ENCODE data around the gene PABPN1.

PABPN1 gene

DNA sequence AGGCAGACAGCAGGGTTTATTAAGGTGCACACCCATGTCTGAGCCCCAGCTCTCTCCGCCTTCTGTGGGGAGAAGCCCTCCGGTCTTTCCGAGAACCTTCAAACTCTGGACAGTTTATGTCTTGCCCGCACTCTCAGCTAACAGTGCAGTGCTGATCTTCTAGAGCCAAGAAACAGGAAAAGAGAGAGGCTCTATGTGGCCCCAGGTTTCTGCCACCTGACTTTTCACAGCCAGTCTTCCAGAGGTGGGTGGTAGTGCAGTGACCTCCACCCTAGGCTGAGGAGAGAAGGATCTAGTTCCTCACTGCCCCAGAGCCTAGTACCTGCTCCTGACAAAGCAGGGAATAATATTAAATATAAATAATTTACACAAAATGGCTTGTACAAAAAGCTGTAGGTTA, 35.4 kb downstream of the PABPN1 start:
- Histone ChIP-seq H3K9me3 (ENCODE audit: low read length) (no peaks in the 10 kb centered on the region), H3K27ac (ENCODE audit: low read depth, low read length, poor library complexity, severe bottlenecking) (no peak overlapping the region), H2AFZ (ENCODE audit: low read length) (no peak overlapping the region), H3K4me2 (ENCODE audit: low read length) (no peak overlapping the region), H3K4me3 (ENCODE audit: low read depth, low read length, poor library complexity, severe bottlenecking) (no peak overlapping the region), H3K27me3 (ENCODE audit: insufficient read depth, low read length) (peaks cover 5% of the 10 kb centered on the region; the same call in 1 of the 2 replicates), H3K36me3 (ENCODE audit: insufficient read depth, low read length) (no peaks in the 10 kb centered on the region), H4K20me1 (ENCODE audit: insufficient read depth, low read length) (no peaks in the 10 kb centered on the region), H3K79me2 (ENCODE audit: insufficient read depth, low read length) (no peaks in the 10 kb centered on the region), H3F3A (ENCODE audit: insufficient read depth, low read length) (no peaks in the 10 kb centered on the region), H3K9me2 (ENCODE audit: low read depth, low read length) (no peaks in the 10 kb centered on the region), H3K4me1 (ENCODE audit: insufficient read depth, low read length, severe bottlenecking) (no peaks in the 10 kb centered on the region), H3K9ac (ENCODE audit: low read length) (no peak overlapping the region)
- TF ChIP-seq EZH2 (IDR thresholded peaks at IDR 0.05; ENCODE audit: borderline replicate concordance, low read length), result no peak
- TF ChIP-seq, protein P1, sequence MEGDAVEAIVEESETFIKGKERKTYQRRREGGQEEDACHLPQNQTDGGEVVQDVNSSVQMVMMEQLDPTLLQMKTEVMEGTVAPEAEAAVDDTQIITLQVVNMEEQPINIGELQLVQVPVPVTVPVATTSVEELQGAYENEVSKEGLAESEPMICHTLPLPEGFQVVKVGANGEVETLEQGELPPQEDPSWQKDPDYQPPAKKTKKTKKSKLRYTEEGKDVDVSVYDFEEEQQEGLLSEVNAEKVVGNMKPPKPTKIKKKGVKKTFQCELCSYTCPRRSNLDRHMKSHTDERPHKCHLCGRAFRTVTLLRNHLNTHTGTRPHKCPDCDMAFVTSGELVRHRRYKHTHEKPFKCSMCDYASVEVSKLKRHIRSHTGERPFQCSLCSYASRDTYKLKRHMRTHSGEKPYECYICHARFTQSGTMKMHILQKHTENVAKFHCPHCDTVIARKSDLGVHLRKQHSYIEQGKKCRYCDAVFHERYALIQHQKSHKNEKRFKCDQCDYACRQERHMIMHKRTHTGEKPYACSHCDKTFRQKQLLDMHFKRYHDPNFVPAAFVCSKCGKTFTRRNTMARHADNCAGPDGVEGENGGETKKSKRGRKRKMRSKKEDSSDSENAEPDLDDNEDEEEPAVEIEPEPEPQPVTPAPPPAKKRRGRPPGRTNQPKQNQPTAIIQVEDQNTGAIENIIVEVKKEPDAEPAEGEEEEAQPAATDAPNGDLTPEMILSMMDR (IDR thresholded peaks at IDR 0.05; ENCODE audit: low read length), result no peak

DNA sequence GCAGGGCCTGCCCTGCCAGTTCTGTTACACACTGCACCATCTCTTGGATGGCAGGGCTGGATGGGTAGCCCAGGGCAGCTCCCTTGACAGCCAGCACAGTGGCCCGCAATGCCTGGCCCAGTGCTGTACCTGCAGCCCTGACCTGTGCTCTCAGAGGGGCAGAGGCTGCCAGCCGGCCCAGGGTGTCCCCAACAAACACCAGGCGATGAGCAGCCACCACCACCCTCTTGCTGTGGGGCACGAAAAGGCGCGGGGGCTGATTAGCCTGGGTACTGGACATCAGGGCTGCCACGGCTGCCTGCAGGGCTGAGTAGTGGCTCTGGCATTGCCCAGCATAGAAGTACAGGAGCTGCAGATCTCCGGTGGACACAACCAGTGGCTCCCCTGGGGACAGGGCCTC, 36.0 kb downstream of the PABPN1 start:
- H3K27ac ChIP-seq (ENCODE audit: low read depth, low read length, poor library complexity, severe bottlenecking), result no peak overlapping the region
- H4K20me1 ChIP-seq (ENCODE audit: insufficient read depth, low read length), result no peaks in the 10 kb centered on the region
- H3K9ac ChIP-seq (ENCODE audit: low read length), result no peak overlapping the region
- H3K36me3 ChIP-seq (ENCODE audit: insufficient read depth, low read length), result no peaks in the 10 kb centered on the region
- H3K4me1 ChIP-seq (ENCODE audit: insufficient read depth, low read length, severe bottlenecking), result no peaks in the 10 kb centered on the region
- TF ChIP-seq EZH2 (IDR thresholded peaks at IDR 0.05; ENCODE audit: borderline replicate concordance, low read length), result no peak
- TF ChIP-seq, protein P1 (IDR thresholded peaks at IDR 0.05; ENCODE audit: low read length), result no peak
- no peaks in the 10 kb centered on the region for H3F3A ChIP-seq (ENCODE audit: insufficient read depth, low read length)
- no peak overlapping the region for H2AFZ ChIP-seq (ENCODE audit: low read length)
- H3K9me3 ChIP-seq (ENCODE audit: low read length), result no peaks in the 10 kb centered on the region
- H3K4me3 ChIP-seq (ENCODE audit: low read depth, low read length, poor library complexity, severe bottlenecking), result no peak overlapping the region
- peaks cover 5% of the 10 kb centered on the region; the same call in 1 of the 2 replicates for H3K27me3 ChIP-seq (ENCODE audit: insufficient read depth, low read length)
- H3K9me2 ChIP-seq (ENCODE audit: low read depth, low read length), result no peaks in the 10 kb centered on the region
- no peak overlapping the region for H3K4me2 ChIP-seq (ENCODE audit: low read length)
- H3K79me2 ChIP-seq (ENCODE audit: insufficient read depth, low read length), result no peaks in the 10 kb centered on the region

DNA sequence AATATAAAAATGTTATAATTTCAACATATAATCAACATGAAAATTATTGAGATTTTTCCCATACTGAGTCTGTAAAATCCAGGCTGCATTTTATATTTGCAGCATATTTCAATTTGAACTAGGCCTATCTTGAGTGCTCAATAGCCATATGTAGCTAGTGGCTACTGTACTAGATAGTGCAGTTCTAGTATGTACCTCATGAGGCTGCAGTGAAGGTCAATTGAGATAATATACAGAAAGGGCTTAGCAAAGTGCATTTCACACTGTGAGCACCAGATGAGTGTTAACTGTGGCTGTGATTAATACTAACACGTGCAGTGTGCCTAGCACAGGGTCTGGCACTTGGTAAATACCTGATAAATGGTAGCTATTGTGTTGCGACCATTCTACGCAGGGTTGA, 36.8 kb downstream of the PABPN1 start:
- no peaks in the 10 kb centered on the region for H4K20me1 ChIP-seq (ENCODE audit: insufficient read depth, low read length)
- TF ChIP-seq EZH2 (IDR thresholded peaks at IDR 0.05; ENCODE audit: borderline replicate concordance, low read length), result no peak
- TF ChIP-seq, protein P1 (IDR thresholded peaks at IDR 0.05; ENCODE audit: low read length), result no peak
- no peaks in the 10 kb centered on the region for H3K79me2 ChIP-seq (ENCODE audit: insufficient read depth, low read length)
- H3K27me3 ChIP-seq (ENCODE audit: insufficient read depth, low read length), result peaks cover 5% of the 10 kb centered on the region; the same call in 1 of the 2 replicates
- H3K9ac ChIP-seq (ENCODE audit: low read length), result no peak overlapping the region
- no peaks in the 10 kb centered on the region for H3K4me1 ChIP-seq (ENCODE audit: insufficient read depth, low read length, severe bottlenecking)
- no peak overlapping the region for H2AFZ ChIP-seq (ENCODE audit: low read length)
- H3K36me3 ChIP-seq (ENCODE audit: insufficient read depth, low read length), result no peaks in the 10 kb centered on the region
- H3K27ac ChIP-seq (ENCODE audit: low read depth, low read length, poor library complexity, severe bottlenecking), result no peak overlapping the region
- H3F3A ChIP-seq (ENCODE audit: insufficient read depth, low read length), result no peaks in the 10 kb centered on the region
- no peaks in the 10 kb centered on the region for H3K9me3 ChIP-seq (ENCODE audit: low read length)
- H3K4me3 ChIP-seq (ENCODE audit: low read depth, low read length, poor library complexity, severe bottlenecking), result no peak overlapping the region
- no peak overlapping the region for H3K4me2 ChIP-seq (ENCODE audit: low read length)
- H3K9me2 ChIP-seq (ENCODE audit: low read depth, low read length), result no peaks in the 10 kb centered on the region

All from OCI-LY1 (cell line).